Adrenal gland (tissue), 12 donors: ENCODE data around the gene SUN1. TPM values are rescaled to one million over a fixed set of nuclear protein-coding genes. Genes with fewer than 3 reads are reported as not detected.

Source experiments
- DNase-seq, 7 donors: peaks; one replicate each; pipeline ENCODE4 v3.0.0-alpha.2; 2019 to 2020
- H3K27ac ChIP-seq, 5 donors: fragments of 200-600 bp; sonication (generic) in 4 of 5; 1 replicate in 3 of 5; 2 replicates in 2 of 5; pipeline versions ENCODE4 v1.5.1 to v1.8.0; 2016 to 2020; ENCODE audit warnings: mild to moderate bottlenecking in 1 of 5
- H3K27me3 ChIP-seq: fragments of 200-600 bp; 2 replicates; pipeline ENCODE4 v1.8.0; 2021
- H3K36me3 ChIP-seq, 2 donors: fragments of 200-600 bp; replicated peaks in 1 of 2; 1 replicate in 1 of 2; 2 replicates in 1 of 2; pipeline versions ENCODE4 v1.5.1 to v1.8.0; 2018 to 2022
- H3K4me1 ChIP-seq, 2 donors: fragments of 200-600 bp; replicated peaks in 1 of 2; 1 replicate in 1 of 2; 2 replicates in 1 of 2; pipeline versions ENCODE4 v1.5.1 to v1.8.0; 2018 to 2021
- H3K4me3 ChIP-seq, 4 donors: fragments of 200-600 bp; sonication (generic) in 3 of 4; one replicate each; pipeline ENCODE4 v1.5.1; 2016 to 2018
- H3K9me3 ChIP-seq, 3 donors: fragments of 200-600 bp; sonication (generic) in 1 of 3; replicated peaks in 1 of 3; 1 replicate in 2 of 3; 2 replicates in 1 of 3; pipeline versions ENCODE4 v1.5.1 to v1.8.0; 2016 to 2021
- POLR2A ChIP-seq, 2 donors: fragments of 450-650 bp; IDR thresholded peaks; one replicate each; pipeline ENCODE4 v1.6.1; 2017; ENCODE audit warnings: antibody characterized with exemption in 2 of 2, mild to moderate bottlenecking in 2 of 2, moderate library complexity in 1 of 2
- WGBS, 4 donors: extraction: QIAGEN DNeasy Blood & Tissue Kit in 2 of 4; methylation state at CpG; one replicate each; pipeline versions ENCODE4 v1.1.5 to v1.1.7; 2013 to 2017; 5-methylcytosine and 5-hydroxymethylcytosine counted together
- intact Hi-C, 2 donors: fragments of 100-400 bp; cut with DNase I; formaldehyde crosslinking; loops; one replicate each; pipeline versions ENCODE4 v1.14.1 to v1.15.0; 2022 to 2023
- polyA plus RNA-seq, 3 donors: library from polyadenylated mRNA; stranded (reverse); fragments of 200-250 nt in 2 of 3; fragments of 350-450 nt in 1 of 3; fragmentation: Illumina TruSeq in 1 of 3; extraction: RNeasy Lipid Tissue Mini Kit (QIAGEN cat#74804) in 1 of 3; gene quantifications; one replicate each; pipeline ENCODE4 v1.2.3, GENCODE V29; 2013 to 2014
- total RNA-seq, 9 donors: library from RNA; depleted of rRNA in 4 of 9; stranded (reverse); fragments of >200 nt in 4 of 9; fragments of 120-200 nt in 1 of 9; fragmentation: NEBNext Ultra II Directional in 1 of 9; extraction: Animal tissue kit (Norgen Biotek cat#: 25700) in 1 of 9; gene quantifications; one replicate each; pipeline versions ENCODE4 v1.1.0 to v1.2.4, GENCODE V29; 2013 to 2023
- TF ChIP-seq, protein P1 (sequence below), 6 experiments: fragments of 450-650 bp in 4 of 6; fragments of 200-600 bp in 2 of 6; sonication (generic) in 1 of 6; IDR thresholded peaks; 1 replicate in 5 of 6; 2 replicates in 1 of 6; pipeline versions ENCODE4 v1.5.1 to v1.8.0; 2016 to 2021; ENCODE audit warnings: antibody characterized with exemption in 6 of 6, mild to moderate bottlenecking in 2 of 6, moderate library complexity in 1 of 6
- donor health status: healthy with polysubstance abuse.
- donor health status: Bipolar disorder and iron deficiency.
- donor health status: DM: yes; HTN: yes; CAD: no.
- donor health status: DM: no; HTN: no; CAD: no.
- donor health status: DM: no; HTN: no; CAD: no.
- donor health status: DM: yes; HTN: yes; CAD: no.

Gene SUN1
- total and polyA plus RNA-seq, 12 donors = 28.7 to 122 (median 99.9) TPM

DNA sequence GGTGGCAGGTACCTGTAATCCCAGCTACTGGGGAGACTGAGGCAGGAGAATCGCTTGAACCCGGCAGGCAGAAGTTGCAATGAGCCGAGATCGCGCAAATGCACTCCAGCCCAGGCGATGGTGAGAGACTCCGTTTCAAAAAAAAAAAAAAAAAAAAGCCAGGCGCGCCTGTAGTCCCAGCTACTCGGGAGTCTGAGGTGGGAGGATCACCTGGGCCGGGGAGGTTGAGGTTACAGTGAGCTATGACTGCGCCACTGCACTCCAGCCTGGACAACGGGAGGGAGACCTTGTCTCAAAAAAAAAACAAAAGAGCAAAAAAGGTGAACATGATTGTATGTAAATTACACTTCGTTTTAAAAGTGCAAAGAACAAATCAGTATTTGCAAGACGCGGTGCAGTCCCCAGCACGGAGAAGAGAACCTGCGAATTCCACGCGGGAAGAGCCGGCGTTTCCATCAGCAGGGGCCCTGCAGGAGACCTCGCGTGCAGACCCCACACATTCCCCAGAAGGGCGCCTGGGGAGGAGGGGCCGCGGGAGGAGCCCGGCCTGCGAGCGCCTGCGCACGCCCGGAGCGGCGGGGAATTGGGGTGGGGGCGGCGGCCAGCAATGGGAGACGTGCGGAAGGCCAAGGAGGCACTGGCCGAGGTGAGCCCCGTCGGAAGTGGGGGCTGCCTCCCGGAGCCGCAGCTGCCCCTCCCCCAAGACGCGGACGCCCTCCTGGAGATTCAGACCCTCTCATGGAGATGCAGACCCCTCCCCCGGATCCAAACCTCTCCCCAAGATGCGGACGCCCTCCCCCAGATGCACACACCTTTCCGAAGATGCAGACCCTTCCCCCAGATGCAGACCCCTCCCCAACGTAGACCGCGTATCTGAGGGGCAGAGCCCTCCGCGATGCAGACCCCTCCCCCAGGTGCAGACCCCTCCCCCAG lies 16.7 kb upstream of the SUN1 start:
- peak in 4 of 7 donors; percentile 30 to 68 (median 50) for DNase-seq

DNA sequence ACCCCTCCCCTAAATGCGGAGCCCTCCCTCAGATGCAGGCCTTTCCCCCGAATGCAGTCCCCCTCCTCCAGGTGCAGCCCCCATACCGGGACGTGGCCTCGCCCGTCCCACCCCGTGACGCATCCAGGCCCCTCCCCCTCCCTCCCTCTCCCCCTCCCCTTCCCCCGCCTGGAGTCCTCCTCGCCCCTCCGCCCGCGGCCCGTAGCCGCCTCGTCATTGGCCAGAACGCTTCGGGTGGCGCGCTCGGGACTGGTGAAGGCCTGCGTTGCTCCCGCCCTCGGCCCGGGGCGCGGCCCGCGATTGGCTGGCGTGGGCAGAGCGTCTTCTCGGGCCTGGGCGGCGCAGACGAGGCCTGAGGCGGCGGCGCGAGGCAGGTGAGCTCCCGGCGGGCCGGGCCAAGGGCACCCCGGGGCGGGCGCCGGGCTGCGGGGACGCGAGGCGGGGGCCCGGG lies 16.0 kb upstream of the SUN1 start:
- whole genome bisulfite sequencing, 4 donors = 0 to 5% (median 1%) methylated on average over 4 to 51 of the region's 51 CpGs; no CpG with 5 or more reads in 1 of the 4 donors

More for the DNA sequence above, 16.7 kb upstream of the SUN1 start:
- intact Hi-C loops = no loop called here
- WGBS, 4 donors = 15 to 49% (median 21%) methylated on average over 23 to 56 of the region's 56 CpGs
- Histone ChIP-seq H3K4me1 (peaks cover 25 to 50% of the 10 kb centered on the region in 2 donors), H3K9me3 (no peaks in the 10 kb centered on the region), H3K36me3 (no peaks in the 10 kb centered on the region), H3K27me3 (no peaks in the 10 kb centered on the region), H3K27ac (peak overlapping the region in 4 of 5 donors; percentile 40 to 90 (median 56)), H3K4me3 (peak overlapping the region in 1 of 4 donors; percentile 83)
- TF ChIP-seq, protein P1, sequence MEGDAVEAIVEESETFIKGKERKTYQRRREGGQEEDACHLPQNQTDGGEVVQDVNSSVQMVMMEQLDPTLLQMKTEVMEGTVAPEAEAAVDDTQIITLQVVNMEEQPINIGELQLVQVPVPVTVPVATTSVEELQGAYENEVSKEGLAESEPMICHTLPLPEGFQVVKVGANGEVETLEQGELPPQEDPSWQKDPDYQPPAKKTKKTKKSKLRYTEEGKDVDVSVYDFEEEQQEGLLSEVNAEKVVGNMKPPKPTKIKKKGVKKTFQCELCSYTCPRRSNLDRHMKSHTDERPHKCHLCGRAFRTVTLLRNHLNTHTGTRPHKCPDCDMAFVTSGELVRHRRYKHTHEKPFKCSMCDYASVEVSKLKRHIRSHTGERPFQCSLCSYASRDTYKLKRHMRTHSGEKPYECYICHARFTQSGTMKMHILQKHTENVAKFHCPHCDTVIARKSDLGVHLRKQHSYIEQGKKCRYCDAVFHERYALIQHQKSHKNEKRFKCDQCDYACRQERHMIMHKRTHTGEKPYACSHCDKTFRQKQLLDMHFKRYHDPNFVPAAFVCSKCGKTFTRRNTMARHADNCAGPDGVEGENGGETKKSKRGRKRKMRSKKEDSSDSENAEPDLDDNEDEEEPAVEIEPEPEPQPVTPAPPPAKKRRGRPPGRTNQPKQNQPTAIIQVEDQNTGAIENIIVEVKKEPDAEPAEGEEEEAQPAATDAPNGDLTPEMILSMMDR (IDR thresholded peaks at IDR 0.05) = no peak
- no peak for TF ChIP-seq POLR2A (IDR thresholded peaks at IDR 0.05)

DNA sequence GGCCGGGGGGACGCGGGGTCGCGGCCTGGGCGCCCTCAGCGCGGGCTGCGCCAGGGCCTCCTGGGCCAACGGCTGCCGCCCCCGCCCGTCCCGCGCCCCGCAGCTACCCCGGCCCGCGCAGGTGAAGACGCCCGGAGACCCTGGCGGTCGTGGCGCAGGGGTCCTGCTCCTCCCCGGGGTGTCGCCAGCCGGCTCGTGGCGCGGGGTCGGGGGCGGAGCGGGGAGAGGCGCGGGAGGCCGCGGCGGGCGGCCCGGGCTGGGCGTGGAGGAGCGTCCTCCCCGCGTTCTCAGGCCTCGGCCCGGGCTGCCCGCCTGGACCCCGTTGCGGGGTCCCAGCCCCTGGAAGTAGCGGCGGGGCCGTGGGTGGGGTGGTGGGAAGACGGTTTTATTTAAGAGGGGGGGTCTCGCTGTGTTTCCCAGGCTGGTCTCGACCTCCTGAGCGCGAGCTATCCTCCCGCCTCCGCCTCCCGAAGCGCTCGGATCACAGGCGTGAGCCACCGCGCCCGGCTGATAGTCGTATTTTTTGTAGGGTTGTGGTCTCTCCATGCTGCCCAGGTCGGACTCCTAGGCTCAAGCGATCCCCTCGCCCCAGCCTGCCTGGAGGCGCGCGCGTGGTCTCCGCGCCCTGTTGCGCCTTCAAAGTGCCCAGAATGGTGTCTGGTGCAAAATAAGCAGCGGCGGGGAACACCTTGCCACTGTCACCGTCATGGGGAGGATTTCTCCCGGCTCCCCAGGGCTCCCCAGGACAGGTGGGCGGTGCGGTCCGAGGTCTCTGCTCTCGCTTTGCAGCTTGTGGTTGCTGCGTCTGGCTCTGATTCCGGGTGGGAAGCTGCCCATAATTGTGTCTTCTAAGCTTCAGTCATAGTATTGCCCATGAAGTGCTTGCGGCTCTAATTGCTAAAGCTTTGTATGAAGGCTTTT lies 15.3 kb upstream of the SUN1 start:
- peak overlapping the region; percentile 19 to 83 (median 66) for H3K4me3 ChIP-seq
- H3K9me3 ChIP-seq = no peaks in the 10 kb centered on the region
- H3K27ac ChIP-seq = peak overlapping the region in 3 of 5 donors; percentile 74 to 90 (median 74)
- peaks cover 25 to 58% of the 10 kb centered on the region in 2 donors for H3K4me1 ChIP-seq
- H3K36me3 ChIP-seq = no peaks in the 10 kb centered on the region
- peak in 1 of 2 donors; percentile 18 for TF ChIP-seq POLR2A (IDR thresholded peaks at IDR 0.05)
- TF ChIP-seq, protein P1 (IDR thresholded peaks at IDR 0.05) = no peak
- intact Hi-C loops = no loop called here
- DNase-seq = peak in 1 of 7 donors; percentile 18
- H3K27me3 ChIP-seq = no peaks in the 10 kb centered on the region
- WGBS, 4 donors = 0 to 7% (median 1%) methylated on average over 3 to 88 of the region's 88 CpGs

More for the DNA sequence above, 16.0 kb upstream of the SUN1 start:
- Histone ChIP-seq H3K9me3 (no peaks in the 10 kb centered on the region), H3K36me3 (no peaks in the 10 kb centered on the region), H3K27ac (peak overlapping the region in 2 of 5 donors; percentile 63 to 90), H3K4me3 (peak overlapping the region in 1 of 4 donors; percentile 83), H3K27me3 (no peaks in the 10 kb centered on the region), H3K4me1 (peaks cover 25 to 52% of the 10 kb centered on the region in 2 donors)
- peak; percentile 98 to 99 (median 98) for DNase-seq
- TF ChIP-seq POLR2A (IDR thresholded peaks at IDR 0.05) = peak; percentile 11 to 74
- TF ChIP-seq, protein P1 (IDR thresholded peaks at IDR 0.05) = no peak
- intact Hi-C loops = no loop called here
